Measurements from ENCODE around the gene OR13C8.
"Not testable (repeated sequence)": the region's sequence is repeated elsewhere in the genome, so short reads cannot be mapped to it uniquely, and the experiment has no call there.

OR13C8 gene

GRCh38 chr9:104568868-104569267, at the start of gene OR13C8:
Gene OR13C8, plus strand, starts transcription at chr9:104569168. Its CDS starts 0 bp downstream, at chr9:104569168.
- no peak for DNase-seq

- DNase-seq = not testable (repeated sequence)
These were observed 48.7 kb upstream of the OR13C8 start for GRCh38 chr9:104520241-104520640.

- DNase-seq = no peak
These were observed 41.9 kb upstream of the OR13C8 start, which contains the start of gene OR13C4 for GRCh38 chr9:104527109-104527508. Gene OR13C4, minus strand, starts transcription at chr9:104527209. Its CDS starts 0 bp downstream, at chr9:104527209.

GRCh38 chr9:104536756-104537155, 32.2 kb upstream of the OR13C8 start, which contains the start of gene OR13C3:
Gene OR13C3, minus strand, starts transcription at chr9:104536856. Its CDS starts 133 bp downstream, at chr9:104536723.
- DNase-seq = no peak

- DNase-seq = no peak
These were observed 29.7 kb upstream of the OR13C8 start for GRCh38 chr9:104539275-104539674.

DNA sequence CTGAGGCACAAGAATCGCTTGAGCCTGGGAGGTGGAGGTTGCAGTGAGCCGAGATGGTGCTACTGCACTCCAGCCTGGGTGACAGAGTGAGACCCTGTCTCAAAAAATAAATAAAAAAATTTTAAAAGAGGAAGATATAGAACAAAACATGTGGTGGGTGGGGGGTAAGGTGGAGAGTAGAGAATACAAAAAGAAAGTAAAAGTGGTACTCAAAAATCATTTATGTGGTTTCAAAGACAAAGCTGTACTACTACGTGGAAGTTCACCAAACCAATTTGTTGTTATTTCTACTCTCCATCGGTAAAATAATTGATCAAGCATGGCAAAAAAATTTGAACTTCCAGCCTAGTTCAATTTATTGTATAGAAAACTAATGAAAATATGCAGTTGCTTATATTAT, 24.3 kb upstream of the OR13C8 start:
- no peak for DNase-seq

- no peak for DNase-seq
These were observed 15.7 kb upstream of the OR13C8 start for GRCh38 chr9:104553261-104553660.

DNA sequence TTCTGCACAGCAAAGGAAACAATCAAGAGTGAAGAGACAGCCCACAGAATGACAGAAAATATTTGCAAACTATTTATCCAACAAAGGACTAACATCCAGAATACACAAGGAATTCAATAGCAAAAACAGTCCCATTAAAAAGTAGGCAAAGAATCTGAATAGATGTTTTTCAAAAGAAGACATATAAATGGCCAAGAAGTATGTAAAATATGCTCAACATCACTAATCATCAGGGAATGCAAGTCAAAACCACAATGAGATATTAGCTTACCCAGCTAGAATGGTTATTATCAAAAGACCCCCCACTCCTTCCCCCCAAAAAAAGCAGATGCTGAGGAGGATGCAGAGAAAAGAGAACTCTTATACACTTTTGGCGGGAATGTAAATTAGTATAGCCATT, 13.4 kb upstream of the OR13C8 start:
- no peak for DNase-seq

DNA sequence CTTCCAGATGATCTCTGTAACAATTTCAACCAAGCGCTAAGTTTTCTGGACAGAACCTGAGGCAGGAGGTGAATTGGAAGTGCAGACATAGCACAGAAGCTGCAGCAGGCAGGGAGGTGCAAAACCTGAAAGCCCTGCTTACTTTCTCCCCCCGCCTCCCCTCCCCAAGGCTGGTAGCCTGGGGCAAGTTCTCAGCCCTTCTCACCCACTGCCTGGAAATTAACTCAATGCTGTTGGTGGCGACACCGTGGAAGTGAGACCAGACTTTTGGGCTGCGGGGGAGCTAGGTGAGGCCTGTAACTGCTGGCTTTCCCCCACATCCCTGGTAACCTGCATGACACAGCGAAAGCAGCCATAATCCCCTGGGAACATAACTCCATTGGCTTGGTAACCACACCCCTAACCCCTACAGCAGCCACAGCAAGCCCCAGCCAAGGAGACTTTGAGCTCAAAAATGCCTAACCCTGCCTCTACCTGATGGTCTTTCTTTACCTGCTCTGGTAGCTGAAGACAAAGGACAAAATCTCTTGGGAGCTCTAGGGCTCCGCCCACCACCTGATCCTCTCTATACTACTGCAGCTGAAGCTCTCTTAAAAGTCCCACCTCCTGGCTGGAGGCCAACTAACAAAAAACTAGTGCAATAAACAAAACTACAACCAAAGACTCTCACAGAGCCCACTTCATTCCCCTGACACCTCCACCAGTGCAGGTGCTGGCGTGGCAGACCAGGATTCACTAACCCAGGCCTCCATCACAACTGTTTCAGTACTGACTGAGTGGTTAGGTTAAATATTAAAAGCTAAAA, 11.9 kb upstream of the OR13C8 start:
- no peak for DNase-seq

GRCh38 chr9:104564358-104564757, 4.6 kb upstream of the OR13C8 start:
- no peak for DNase-seq

DNA sequence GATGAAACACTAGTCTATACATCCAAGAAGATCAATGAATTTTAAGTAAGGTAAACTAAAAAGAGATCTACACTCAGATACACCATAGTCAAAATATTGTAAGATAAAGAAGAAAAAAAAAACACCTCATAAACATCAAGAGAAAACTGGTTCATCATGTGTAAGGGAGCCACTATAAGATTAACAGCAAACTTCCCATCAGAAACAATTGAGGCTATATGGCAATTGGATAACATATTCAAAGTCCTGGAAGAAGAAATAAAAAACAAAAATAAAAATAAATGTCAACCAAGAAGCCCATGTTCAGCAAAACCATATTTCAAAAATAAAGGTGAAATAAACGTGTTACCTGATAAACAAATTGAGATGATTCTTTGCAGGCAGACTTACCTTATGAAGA, 3.6 kb downstream of the OR13C8 start:
- DNase-seq = no peak

DNA sequence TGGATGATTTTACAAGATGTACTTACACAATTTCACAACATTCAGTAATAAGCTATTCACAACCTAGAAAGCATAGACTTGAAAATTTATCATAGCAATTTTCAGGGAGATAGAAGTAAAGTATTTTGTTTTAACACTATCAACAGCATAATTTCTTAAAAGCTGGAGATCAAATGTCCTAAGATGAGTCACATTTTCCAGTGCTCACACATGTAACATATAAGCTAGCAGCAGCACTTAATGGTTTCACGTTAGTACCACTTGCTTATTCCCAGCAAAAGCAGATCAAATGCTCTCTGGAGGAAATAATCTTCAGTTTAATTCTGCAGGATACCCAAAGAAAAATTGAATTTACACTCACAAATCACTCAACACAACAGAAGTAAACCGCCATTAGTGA, 6.5 kb downstream of the OR13C8 start:
- DNase-seq = no peak

- no peak for DNase-seq
These were observed 8.3 kb downstream of the OR13C8 start for GRCh38 chr9:104577263-104577662.

DNA sequence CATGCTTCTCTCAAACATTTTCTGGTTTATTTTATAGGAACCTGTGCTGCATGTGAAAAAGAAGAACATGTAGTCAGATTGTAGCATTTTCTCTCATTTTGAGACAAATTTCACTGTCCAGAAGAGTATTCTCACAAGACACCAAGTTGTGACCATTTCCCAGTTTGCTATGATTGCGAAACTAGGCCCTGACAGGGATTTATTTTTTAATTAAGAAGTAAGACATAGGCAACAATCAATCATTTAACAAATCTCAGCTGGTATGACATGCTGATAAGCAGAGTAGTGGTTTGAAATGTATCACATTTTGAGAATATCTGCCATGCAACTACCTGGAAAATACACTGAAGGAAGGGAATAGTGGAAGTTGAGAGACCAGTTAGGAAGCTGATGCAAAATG, 11.6 kb downstream of the OR13C8 start:
- no peak for DNase-seq

DNA sequence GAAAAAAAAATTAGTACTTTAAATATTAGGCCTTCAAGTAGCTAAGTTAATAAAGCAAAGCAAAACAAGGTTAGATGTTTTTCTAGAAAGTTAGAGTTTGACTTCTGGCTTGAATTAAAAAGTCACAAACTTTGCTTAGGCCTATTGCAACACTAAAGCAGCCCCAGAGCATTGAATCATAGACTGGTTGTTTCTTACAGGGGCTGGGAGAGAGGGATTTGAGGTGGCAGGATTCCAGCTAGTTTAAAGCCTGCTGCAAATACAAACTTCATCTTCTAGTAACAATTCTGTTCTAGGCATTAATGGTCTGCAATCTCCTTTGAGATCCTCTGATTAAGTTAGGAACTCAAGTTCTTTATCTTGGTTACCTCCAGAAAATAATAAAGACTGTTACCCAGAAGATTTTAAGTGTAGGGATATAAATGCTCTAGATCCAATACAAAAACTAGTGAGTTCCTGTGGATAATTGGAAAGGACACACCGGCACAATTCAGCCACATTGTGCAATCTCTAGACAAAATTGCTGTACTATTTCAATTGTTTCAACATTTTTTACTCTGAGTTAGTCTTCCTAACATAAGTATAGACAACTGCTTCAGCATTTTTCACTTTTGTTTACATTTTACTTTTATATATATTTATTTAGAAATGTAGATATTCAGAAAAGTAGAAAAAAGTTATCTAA, 17.7 kb downstream of the OR13C8 start:
- no peak for DNase-seq

GRCh38 chr9:104589626-104590025, 20.7 kb downstream of the OR13C8 start:
- no peak for DNase-seq

- DNase-seq = not testable (repeated sequence)
These were observed 29.8 kb downstream of the OR13C8 start for GRCh38 chr9:104598749-104599148.

- not testable (repeated sequence) for DNase-seq
These were observed 30.3 kb downstream of the OR13C8 start, which contains the start of gene OR13C5 for GRCh38 chr9:104599313-104599712. Gene OR13C5, minus strand, starts transcription at chr9:104599413. Its CDS starts 0 bp downstream, at chr9:104599413.

GRCh38 chr9:104604801-104605200, 35.8 kb downstream of the OR13C8 start:
- DNase-seq = no peak

- DNase-seq = not testable (repeated sequence)
These were observed 36.6 kb downstream of the OR13C8 start, which contains the start of gene OR13C2 for GRCh38 chr9:104605527-104605926. Gene OR13C2, minus strand, starts transcription at chr9:104605627. Its CDS starts 0 bp downstream, at chr9:104605627.

GRCh38 chr9:104606152-104606551, 37.2 kb downstream of the OR13C8 start:
- DNase-seq = no peak

GRCh38 chr9:104608336-104608735, 39.4 kb downstream of the OR13C8 start:
- no peak for DNase-seq

GRCh38 chr9:104611213-104611612, 42.2 kb downstream of the OR13C8 start:
- DNase-seq = no peak

GRCh38 chr9:104617418-104617817, 48.5 kb downstream of the OR13C8 start:
- DNase-seq = no peak
